Fibroblast of peridontal ligament (primary cell): ENCODE results near the gene RPTOR.
"Not testable (repeated sequence)": the region's sequence is repeated elsewhere in the genome, so short reads cannot be mapped to it uniquely, and the experiment has no call there.

Source experiments
- DNase-seq: peaks from one replicate; pipeline ENCODE4 v3.0.0-alpha.2; 2010; ENCODE audit errors: extremely low read depth

The RPTOR gene

DNA sequence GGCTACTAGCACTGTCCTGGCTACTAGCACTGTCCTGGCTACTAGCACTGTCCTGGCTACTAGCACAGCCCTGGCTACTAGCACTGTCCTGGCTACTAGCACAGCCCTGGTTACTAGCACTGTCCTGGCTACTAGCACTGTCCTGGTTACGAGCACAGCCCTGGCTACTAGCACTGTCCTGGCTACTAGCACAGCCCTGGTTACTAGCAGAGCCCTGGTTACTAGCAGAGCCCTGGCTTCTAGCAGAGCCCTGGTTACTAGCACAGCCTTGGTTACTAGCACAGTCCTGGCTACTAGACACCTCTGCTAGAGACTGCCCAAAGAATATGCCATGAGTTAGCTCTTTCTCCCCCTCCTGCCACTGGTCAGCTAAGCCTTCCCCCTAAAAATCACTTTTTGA is 200.1 kb downstream of the RPTOR start:
- not testable (repeated sequence) for DNase-seq

DNA sequence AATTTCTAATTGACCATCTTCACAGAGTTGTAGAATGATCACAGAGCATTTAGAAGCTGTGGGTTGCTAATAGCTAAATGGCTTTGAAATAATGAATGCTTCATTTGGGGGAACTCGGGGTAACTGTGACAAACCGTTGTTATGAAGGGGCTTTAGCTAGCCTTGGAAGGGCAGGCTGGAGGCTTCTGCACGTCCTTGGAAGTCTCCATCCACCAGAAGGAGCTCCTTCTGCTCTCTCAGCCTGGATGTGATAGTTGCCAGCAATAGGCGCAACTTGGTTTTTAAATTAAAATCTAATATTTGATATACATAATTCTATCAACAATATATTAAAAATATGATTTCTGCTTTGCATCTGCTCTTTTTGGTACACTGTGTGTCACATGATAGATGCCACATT is 200.5 kb downstream of the RPTOR start:
- DNase-seq = no peak

DNA sequence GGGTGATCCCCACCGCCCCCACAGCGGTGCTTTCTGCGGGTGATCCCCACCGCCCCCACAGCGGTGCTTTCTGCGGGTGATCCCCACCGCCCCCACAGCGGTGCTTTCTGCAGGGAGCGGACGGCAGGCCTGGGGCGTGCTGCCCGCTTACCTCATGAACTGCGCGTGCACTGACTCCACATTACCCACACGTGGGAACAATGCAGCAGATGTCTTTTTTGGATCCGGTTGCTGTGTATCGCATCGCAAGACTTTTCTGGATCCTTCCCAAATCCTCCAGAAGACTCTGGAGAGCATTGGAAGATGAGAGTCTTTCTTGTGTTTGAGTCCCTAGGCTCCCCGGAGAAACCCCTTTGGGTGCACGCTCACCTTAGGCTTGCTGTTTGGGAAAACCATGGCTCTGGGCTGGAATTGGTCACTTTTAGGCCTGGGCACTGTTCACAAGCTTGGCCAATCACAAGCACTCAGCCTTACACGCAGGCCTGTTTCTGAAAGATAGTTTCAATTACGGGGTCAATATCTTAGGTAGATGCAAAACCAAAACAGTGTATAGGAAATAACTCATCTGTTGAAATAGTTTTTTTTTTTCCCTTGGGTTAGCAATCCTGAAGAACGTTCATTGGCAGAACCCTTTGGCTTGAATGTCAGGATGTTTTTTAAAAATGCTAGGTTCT is 201.8 kb downstream of the RPTOR start:
- DNase-seq = no peak

DNA sequence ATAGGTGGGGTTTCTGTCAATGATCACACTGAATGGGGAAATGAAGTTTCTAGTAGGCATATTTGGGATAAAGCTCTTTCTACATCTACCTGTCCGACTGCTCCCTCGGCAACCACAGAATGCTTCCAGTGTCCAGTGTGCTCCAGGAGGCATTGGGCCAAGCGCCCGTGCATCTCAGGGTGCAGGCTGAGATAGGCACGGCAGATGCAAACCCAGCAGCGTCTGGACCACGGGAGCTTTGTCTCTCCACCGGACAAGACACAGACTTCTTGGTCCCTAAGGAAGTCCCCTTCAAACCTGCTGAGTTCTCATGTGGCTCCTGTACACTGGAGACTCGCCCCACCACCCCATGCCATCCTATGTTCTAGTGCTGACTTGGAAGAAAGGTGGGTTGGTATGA is 202.8 kb downstream of the RPTOR start:
- DNase-seq = no peak

DNA sequence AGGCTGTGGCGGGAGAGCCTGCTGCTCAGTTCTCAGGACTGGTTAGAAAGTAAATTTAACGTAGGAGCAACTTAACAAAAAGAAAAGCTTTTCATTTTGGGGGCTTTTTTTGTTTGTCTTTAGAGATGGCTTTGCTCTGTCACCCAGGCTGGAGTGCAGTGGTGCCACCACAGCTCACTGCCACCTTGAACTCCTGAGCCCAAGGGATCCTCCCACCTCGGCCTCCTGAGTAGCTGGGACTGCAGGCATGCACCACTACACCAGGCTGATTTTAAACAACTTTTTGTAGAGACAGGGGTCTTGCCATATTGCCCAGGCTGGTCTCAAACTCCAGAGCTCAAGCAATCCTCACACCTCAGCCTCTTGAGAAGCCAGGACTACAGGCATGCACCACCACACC is 205.0 kb downstream of the RPTOR start:
- no peak for DNase-seq

DNA sequence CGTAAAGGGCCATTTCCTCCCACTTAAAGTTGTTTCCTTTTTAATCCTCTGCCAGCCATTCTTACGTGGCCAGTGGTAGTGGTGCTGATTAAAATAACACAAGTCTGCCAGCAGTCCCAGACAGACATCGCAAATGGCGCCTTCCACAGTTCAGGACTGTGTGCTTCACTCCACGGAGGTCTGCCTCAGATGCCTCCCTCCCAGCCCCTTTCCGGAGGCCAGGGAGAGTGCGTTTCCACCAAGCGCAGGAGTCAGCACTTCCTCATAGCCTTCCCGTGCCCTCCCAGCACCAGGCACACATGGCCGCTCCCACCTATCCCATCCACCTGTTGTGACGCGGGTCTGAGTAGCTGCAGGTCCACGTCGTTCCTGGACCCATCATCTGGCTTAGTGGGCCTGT is 205.6 kb downstream of the RPTOR start:
- DNase-seq = no peak

DNA sequence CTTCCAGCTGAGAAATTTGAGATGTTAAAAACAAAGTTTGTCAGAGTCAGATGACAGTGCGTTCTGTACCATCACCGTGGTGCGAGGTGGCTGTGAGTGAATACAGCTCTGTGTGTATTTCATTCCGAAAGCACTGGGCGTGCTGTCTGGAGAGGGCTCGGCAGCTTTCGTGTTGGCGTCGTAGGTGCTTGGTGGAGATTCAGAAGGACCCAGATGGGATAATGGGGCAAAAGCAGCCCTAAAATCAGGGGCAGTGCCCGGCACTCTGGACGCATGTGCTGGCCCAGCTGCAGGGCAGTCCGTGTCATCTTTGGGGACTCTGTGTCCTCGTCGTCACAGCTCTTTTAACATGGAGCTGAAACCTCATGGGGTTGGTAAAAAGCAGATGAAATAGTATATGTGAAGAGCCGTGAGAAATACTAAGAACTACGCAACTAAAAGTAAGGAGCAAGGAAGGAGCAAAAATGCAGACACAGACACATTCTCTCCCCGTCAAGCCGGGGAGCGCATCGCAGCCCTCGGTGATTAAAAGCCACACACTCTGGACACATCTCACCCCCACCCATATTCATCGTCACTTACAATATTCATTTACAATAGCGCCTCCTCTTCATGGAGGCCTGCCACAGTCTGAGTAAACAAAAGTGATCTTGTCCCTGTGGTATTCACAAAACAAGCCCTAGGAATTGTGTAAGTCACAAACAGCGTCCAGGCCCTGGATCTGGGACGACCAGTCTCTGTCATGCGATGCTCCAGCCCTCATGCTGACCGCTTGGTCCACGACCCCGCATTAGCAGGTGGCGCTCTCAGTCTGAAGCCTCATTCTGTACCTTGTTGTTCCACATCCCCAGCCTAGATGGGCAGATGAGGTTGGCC is 206.7 kb downstream of the RPTOR start:
- no peak for DNase-seq

DNA sequence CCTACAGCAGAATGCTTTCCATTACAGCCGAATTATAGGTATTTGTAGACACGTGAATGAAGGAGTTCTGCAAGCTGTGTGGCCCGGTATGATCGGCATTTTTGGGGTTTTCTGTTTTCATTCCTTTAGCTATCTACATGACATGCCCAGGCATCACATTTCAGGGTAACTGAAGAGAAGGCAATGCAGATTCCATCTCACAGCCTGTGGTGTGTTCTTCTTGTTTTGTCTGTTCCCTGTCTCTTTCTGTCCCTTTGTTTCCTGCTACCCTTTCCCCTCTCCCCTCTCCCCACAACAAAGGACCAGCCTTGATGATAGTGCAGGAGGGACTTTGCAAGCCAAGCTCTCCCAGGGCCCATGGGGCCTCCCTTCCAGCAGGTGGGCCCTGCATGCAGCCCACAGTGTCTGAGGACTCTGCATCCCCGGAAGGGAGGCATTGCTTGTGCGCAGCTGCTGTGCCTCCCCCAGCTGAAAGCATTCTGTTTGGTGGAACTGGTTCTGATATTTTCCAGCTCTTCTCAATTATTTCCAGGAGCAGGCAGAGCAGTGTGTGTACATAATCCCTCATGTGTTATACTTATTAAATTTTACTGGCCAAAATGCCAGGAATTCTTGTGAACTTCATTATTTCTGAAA is 207.4 kb downstream of the RPTOR start:
- DNase-seq = peak; percentile 22

DNA sequence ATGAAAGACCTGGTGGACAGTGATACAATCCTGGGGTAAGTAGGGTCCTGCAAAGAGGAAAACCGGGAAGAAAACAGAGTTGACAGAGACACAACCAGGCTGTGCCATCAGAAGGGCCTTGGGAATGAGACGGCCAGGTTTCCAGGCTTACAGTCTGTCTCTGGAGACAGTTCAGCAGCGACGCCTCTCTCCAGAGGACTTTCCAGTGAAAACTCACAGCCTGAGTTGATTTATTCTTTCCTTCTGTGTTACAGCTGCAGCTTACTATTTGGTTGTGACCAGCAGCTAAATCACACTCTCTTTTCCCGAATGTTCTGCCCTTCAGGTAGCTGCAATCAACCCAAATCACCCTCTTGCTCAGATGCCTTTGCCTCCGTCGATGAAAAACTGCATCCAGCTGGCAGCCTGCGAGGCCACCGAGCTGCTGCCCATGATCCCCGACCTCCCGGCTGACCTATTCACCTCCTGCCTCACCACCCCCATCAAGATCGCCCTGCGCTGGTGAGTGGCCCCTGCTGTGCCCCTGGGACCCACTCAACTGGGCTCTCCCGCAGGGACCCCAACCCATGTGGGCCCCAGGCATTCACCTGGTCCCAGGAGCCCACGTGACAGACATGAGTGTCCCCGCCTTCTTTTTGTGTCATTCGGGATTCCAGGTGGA is 209.2 kb downstream of the RPTOR start:
- DNase-seq = no peak

DNA sequence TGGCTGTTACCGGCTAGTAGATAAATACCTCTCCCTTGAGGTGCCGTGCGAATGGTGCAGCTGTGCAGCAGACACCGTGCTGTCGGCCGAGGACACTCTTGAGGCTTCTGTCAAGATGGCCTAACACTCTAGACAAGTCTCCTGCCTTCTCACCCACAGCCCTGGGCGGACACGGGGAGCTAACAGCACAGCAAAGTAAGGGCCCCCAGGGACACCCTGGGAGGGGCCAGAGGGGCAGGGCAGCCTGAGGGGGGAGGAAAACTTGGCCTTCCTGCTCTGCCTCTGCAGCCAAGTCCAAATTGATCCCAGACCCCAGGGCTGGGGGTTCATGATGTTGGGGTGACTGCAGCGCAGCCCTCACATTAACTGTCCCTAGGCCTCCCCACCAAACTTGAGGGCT is 210.2 kb downstream of the RPTOR start:
- no peak for DNase-seq

DNA sequence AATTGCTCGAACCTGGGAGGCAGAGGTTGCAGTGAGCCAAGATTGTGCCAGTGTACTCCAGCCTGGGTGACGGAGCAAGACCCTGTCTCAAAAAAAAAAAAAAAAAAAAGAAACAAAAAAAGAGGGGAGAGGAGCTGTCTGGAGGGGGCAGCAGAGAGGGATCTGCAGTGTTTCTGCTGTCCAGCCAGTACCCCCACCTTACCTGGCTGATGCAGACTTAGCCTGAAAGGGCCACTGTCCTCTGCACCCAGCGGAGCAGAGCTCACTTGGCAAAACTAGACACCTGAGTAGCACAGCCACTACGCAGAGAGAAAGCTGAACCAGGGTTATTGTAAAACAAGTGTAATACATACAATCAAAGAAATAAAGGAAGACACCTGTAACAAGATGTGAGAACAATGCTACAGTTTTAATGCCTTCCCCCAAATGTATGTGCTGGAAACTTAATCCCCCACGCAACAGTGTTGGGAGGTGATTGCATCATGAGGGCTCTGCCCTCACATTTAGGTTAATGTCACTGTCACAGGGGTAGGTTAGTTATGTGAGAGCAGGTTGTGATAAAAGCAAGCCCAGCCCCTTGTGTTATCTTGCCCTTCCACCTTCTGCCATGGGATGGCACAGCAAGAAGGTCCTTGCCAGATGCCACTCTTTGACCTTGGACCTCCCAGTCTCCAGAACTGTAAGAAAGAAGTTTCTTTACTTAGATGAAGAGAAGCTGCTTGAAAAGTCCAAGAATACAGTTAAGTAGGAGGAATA is 211.2 kb downstream of the RPTOR start:
- DNase-seq = no peak

DNA sequence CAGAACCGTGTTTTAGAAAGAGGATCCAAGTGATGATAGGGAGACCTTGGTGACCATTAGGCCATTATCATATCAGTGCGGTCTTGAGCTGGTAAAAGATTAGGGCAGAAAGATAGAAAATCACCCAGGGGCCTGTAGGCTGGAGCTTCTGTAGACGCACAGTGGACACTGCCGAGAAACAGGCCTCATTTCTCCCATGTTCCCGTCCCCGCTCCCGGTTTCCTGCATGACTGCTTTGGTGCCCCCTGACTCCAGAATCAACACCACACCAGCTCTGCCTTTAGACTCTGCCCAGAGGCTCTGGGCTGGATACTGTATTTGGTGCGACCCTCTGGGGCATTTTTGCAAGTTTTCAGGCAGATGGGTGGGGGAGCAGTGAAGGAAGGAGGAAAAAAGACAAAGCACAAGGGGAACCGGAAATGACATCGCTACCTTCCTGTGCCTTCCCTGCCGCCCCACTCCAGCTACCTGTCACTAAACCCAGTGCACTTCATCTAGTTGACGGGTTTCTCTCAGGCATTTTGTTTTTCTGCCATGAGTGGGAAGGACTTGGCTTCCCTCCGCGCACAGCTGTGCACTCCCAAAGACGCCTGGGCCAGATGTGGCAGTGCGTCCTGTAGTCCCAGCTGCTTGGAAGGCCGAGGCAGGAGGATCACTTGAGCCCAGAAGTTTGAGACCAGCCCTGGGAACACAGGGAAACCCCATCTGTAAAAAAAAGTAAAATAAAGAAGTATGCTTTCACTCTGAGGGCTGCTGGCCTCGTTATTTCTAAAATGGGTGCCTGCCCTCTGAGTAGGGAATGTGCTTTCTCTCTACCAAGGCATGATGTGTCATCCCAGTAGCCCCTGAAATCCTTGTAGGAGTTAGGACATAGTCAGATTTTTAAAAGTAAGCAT is 214.1 kb downstream of the RPTOR start:
- no peak for DNase-seq

DNA sequence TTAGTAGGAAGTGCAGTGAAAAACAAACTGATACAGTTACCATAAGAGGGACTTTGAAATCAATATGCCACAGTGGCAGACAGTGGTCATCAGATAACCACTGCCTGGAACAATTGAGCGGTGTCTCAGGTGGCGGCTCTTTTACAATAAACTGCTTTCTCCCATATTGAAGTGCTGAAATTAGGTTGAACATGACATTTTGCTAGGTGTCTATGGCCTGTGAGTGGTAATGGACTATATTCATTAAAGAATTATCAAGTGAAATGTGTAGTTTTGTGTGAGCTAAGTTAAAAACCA is 214.7 kb downstream of the RPTOR start:
- DNase-seq = no peak

DNA sequence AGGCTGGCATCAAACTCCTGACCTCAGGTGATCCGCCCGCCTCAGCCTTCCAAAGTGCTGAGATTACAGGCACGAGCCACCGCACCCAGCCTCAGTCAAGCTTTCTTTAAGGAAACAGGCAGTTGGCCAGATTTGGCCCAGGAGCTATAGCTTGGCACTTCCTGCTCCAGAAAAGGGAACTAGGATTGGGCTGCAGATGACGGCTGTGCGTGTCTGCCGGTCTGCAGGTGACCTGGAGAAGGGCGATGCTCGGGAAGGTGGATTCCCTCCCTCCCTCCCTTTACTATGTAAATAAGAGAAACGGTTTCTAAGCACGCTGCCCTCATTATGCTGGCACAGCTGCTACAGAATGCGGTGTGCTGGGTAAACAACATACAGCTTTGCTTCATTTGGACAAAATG is 215.9 kb downstream of the RPTOR start:
- no peak for DNase-seq

DNA sequence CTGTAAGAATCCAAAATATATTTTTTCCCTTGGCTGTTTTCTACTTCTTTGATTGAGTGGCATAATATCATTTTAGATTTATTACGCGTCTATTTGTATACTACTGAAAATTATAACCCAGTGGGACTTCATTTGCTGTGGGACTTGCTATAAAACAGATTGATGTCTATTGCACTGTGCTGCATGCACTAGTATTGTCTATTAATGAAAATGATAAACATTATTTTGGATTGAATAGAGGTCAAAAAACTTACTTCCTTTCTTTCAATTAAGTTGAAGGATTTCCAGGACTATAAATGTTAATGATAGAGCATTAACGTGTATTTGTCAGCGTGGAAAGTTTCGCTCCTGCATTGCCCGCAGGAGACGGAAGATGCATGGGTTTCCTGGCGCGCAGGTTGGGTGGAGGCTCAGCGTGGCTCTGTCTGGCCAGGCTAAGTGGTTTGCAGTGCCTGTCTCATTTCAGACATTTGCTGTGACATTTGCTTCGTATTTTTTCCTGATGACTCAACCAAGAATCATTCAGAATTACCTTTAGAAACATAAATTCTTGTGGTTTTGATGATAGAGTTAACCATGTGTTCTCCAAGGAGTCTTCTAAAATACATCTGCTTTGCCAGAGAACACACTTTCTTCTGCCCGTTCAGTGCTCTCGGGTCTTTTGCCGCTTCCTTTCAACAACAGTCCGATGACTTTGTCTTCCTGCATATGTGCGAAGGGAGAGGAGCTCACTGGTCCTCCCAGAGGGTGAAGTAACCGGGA is 216.7 kb downstream of the RPTOR start:
- DNase-seq = peak; percentile 40

DNA sequence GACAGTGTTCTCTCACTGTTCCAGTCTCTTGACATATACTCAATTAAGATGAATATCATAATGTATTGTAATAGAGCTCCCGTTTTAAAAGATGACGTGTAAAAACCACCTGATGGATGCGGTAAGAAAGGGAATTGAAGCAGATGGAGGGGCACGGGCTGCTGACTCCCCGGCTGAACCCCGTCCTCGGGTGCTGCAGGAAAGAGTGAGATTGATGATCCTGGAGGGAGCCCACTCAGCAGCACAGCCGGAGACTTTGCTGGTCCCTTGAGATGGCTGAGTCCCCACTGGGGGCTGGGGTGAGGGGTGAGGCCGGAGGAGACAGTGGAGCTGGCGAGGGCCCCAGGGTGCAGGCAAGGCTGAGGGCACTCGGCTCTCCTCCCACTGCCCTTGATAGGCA is 217.4 kb downstream of the RPTOR start:
- DNase-seq = no peak

DNA sequence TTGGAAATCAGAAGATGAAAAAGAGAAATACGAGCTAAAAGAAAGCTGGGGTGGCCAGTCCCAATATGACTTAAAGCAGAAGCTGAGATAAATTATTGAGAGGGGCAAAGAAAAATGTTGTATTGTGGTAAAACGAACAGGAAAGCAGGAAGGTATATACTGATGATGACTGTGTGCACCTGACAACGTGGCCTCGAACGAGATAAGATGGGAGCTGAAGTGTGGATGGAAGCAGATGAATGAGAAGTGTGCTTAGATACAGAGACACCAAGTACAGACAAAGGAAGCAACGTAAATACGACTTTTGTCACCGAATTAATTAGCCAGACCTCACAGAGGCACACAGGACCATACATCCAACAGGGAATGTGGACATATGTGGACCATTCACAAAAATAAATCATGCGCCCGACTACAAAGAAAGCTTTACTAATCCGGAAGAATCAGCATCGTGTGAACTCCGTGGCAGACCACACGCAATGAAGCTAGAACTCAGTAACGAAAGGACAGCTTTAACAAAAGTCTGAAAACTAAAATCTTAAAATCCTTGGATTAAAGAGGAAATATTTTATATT is 218.7 kb downstream of the RPTOR start:
- DNase-seq = no peak

DNA sequence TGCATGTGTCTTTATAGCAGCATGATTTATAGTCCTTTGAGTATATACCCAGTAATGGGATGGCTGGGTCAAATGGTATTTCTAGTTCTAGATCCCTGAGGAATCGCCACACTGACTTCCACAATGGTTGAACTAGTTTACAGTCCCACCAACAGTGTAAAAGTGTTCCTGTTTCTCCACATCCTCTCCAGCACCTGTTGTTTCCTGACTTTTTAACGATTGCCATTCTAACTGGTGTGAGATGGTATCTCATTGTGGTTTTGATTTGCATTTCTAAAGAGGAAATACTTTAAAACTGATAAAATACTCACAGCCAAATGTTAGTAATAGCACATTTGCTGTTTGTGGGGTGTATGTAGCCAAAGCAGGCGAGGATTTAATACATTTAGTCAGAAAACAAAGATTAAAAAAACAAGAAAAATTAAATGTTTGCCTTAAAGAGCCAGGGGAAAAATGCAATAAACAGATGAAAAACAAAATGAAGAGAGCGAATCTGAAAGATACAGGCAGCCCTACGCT is 220.0 kb downstream of the RPTOR start:
- not testable (repeated sequence) for DNase-seq

DNA sequence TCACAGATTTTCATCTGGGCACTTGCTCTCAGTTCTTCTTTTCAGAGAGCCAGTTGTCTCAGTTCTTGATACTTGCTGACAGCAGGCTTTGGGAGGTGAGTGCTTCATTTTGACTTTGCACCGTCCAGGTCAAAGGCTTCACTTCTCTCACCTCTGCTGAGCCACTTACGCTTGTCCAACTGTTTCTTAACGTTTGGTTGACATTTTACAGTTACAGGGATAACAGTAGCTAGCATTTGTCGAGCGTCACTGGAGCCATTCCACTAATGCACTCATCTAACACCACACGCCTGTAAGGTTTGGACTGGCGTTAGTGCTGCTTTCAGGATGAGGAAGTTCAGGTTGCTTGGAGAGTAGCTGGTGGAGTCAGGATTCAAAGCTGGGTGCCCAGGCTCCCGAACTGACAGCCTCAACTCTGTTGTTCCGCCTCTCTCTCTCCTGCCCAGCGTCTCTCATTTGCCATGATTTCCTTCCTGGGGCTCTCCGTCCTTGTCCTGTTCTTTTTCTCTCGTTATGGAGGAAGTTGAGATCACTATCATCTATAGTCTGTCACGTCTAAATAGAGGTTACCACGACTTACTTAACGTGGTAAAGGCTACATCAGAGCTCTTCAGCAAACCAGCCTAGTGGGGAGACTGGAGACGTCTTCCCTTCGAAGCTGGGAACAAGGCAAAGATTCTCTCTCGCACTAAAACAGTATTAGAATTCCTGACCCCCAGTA is 220.8 kb downstream of the RPTOR start:
- DNase-seq = no peak
